HepG2 (cell line): ENCODE data around the gene ZBP1. TPM values are rescaled to one million over a fixed set of nuclear protein-coding genes. Genes with fewer than 3 reads are reported as not detected.
A peak's percentile ranks its signal among the peaks of the same experiment; 100 is the strongest.

Experiments
- CSRNP1 ChIP-seq: sonication (generic); formaldehyde crosslinking; IDR thresholded peaks from 2 replicates; pipeline ENCODE4 v1.8.1; 2023; ENCODE audit warnings: mild to moderate bottlenecking, missing genetic modification reagents
- EEA1 ChIP-seq: sonication (generic); formaldehyde crosslinking; IDR thresholded peaks from 2 replicates; pipeline ENCODE4 v1.5.1; 2020; ENCODE audit warnings: mild to moderate bottlenecking, missing genetic modification reagents, borderline replicate concordance
- GATAD1 ChIP-seq: IDR thresholded peaks from 2 replicates; pipeline ENCODE4 v1.6.1; 2016; ENCODE audit warnings: missing genetic modification reagents, missing compliant biosample characterization
- HDAC6 ChIP-seq: fragments of 200-600 bp; sonication (generic); IDR thresholded peaks from 2 replicates; pipeline ENCODE4 v1.7.0; 2017; ENCODE audit warnings: mild to moderate bottlenecking, antibody characterized with exemption, low read length, low read depth
- HMG20A ChIP-seq: IDR thresholded peaks from 2 replicates; pipeline ENCODE4 v1.6.1; 2016; ENCODE audit warnings: borderline replicate concordance
- MAFK ChIP-seq, 2 experiments: IDR thresholded peaks in 1 of 2; conservative IDR thresholded peaks in 1 of 2; 2 replicates each; pipeline ENCODE4 v1.6.1; 2011; ENCODE audit warnings: improper control_type of control experiment in 2 of 2, low read length in 2 of 2
- MTA1 ChIP-seq: sonication (generic); formaldehyde crosslinking; IDR thresholded peaks from 2 replicates; pipeline ENCODE4 v1.4.0; 2020; ENCODE audit warnings: missing genetic modification reagents, mild to moderate bottlenecking, borderline replicate concordance
- NFE2L2 ChIP-seq: fragments of 150-350 bp; IDR thresholded peaks from 2 replicates; pipeline ENCODE4 v1.6.1; 2014; ENCODE audit warnings: low read length
- REXO4 ChIP-seq: sonication (generic); formaldehyde crosslinking; IDR thresholded peaks from 2 replicates; pipeline ENCODE4 v1.8.0; 2022; ENCODE audit warnings: missing genetic modification reagents, mild to moderate bottlenecking, borderline replicate concordance
- SALL1 ChIP-seq: sonication (generic); formaldehyde crosslinking; IDR thresholded peaks from 2 replicates; pipeline ENCODE4 v1.8.0; 2022; ENCODE audit warnings: mild to moderate bottlenecking, missing genetic modification reagents
- TOE1 ChIP-seq: sonication (generic); formaldehyde crosslinking; IDR thresholded peaks from 2 replicates; pipeline ENCODE4 v1.4.0; 2020; ENCODE audit warnings: mild to moderate bottlenecking, missing genetic modification reagents
- ZNF260 ChIP-seq: sonication (generic); formaldehyde crosslinking; IDR thresholded peaks from 2 replicates; pipeline ENCODE4 v1.4.0; 2020; ENCODE audit warnings: missing genetic modification reagents, low read depth, mild to moderate bottlenecking, borderline replicate concordance
- ZNF280D ChIP-seq: sonication (generic); formaldehyde crosslinking; IDR thresholded peaks from 2 replicates; pipeline ENCODE4 v1.5.1; 2020; ENCODE audit warnings: mild to moderate bottlenecking, missing genetic modification reagents
- ZNF30 ChIP-seq: sonication (generic); formaldehyde crosslinking; IDR thresholded peaks from 2 replicates; pipeline ENCODE4 v1.5.0; 2020; ENCODE audit warnings: mild to moderate bottlenecking, missing genetic modification reagents
- ZNF619 ChIP-seq: sonication (generic); formaldehyde crosslinking; IDR thresholded peaks from 2 replicates; pipeline ENCODE4 v1.4.0; 2020; ENCODE audit warnings: mild to moderate bottlenecking, missing genetic modification reagents
- ZNF878 ChIP-seq: sonication (generic); formaldehyde crosslinking; IDR thresholded peaks from 2 replicates; pipeline ENCODE4 v1.8.1; 2023; ENCODE audit warnings: mild to moderate bottlenecking, missing genetic modification reagents, moderate library complexity
- ZSCAN29 ChIP-seq: sonication (generic); formaldehyde crosslinking; conservative IDR thresholded peaks from 2 replicates; pipeline ENCODE4 v1.4.0; 2020; ENCODE audit warnings: mild to moderate bottlenecking, missing genetic modification reagents
- polyA plus RNA-seq, 8 experiments: library from polyadenylated mRNA; depleted of rRNA in 3 of 8; stranded (reverse) in 7 of 8; unstranded in 1 of 8; fragments of >200 nt; fragmentation: Illumina TruSeq in 4 of 8; extraction: Trizol in 4 of 8; gene quantifications; 2 replicates each; pipeline versions ENCODE4 v1.2.1 to v1.2.3, GENCODE V29; 2011 to 2016; ENCODE audit warnings: low read depth in 4 of 8, missing spikeins in 1 of 8, mixed read lengths in 1 of 8; ENCODE audit not compliant: insufficient read depth in 1 of 8
- total RNA-seq, 5 experiments: library from RNA; depleted of rRNA; stranded (reverse); fragments of >200 nt; fragmentation: Illumina TruSeq; extraction: Trizol; gene quantifications; 2 replicates each; pipeline ENCODE4 v1.2.3, GENCODE V29; 2016; ENCODE audit warnings: low read depth in 1 of 5
- TF ChIP-seq, protein P1 (sequence below): sonication (generic); formaldehyde crosslinking; IDR thresholded peaks from 2 replicates; pipeline ENCODE4 v1.4.0; 2020; ENCODE audit warnings: missing genetic modification reagents
- TF ChIP-seq, protein P2 (sequence below): sonication (generic); formaldehyde crosslinking; IDR thresholded peaks from 2 replicates; pipeline ENCODE4 v1.4.0; 2020; ENCODE audit warnings: missing genetic modification reagents, borderline replicate concordance

Gene ZBP1
- total and polyA plus RNA-seq, 2 of the 13 experiments (the other 11 are each of a cell fraction or from before 2014, with no cell fraction given): not detected

DNA sequence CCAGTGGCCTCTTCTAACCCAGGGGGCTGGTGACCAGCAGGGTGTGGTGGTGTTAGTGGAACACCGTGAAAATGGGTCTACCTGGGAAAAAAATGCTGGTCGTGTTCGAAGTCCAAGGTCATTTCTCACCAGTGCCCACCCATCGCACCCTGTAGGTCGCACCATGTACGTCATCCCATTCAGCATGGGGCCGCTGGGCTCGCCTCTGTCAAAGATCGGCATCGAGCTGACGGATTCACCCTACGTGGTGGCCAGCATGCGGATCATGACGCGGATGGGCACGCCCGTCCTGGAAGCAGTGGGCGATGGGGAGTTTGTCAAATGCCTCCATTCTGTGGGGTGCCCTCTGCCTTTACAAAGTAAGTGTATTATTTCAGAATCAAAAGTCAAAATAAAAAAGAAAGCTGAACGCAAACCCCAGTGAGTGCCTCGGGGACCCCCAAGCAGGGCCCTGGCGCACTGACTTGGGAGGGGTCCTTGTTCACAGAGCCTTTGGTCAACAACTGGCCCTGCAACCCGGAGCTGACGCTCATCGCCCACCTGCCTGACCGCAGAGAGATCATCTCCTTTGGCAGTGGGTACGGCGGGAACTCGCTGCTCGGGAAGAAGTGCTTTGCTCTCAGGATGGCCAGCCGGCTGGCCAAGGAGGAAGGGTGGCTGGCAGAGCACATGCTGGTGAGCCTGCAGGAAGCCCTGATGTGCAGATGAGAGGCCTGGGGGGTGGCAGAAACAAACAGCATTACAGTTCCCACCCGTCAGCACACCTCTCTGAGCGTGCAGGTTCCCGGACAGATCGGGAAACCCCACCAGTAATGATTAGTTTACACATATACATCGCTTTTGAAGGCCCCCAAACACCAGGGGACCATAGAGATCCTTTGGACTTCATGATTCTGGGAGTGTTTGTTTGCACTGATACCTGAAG, 57.4 kb downstream of the ZBP1 start (continued):
- no peak; the same call in 1 of the 2 replicates for TF ChIP-seq SALL1
- TF ChIP-seq ZNF280D (CRISPR knock-in tag): 0 out of 2 replicates have a peak, but pooled peaks have one; percentile 21
- no peak for TF ChIP-seq TOE1 (CRISPR knock-in tag)
- TF ChIP-seq, protein P1, sequence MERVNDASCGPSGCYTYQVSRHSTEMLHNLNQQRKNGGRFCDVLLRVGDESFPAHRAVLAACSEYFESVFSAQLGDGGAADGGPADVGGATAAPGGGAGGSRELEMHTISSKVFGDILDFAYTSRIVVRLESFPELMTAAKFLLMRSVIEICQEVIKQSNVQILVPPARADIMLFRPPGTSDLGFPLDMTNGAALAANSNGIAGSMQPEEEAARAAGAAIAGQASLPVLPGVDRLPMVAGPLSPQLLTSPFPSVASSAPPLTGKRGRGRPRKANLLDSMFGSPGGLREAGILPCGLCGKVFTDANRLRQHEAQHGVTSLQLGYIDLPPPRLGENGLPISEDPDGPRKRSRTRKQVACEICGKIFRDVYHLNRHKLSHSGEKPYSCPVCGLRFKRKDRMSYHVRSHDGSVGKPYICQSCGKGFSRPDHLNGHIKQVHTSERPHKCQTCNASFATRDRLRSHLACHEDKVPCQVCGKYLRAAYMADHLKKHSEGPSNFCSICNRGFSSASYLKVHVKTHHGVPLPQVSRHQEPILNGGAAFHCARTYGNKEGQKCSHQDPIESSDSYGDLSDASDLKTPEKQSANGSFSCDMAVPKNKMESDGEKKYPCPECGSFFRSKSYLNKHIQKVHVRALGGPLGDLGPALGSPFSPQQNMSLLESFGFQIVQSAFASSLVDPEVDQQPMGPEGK (CRISPR knock-in tag): no peak
- TF ChIP-seq HDAC6: no peak
- no peak for TF ChIP-seq ZNF619
- TF ChIP-seq NFE2L2: no peak
- TF ChIP-seq, protein P2, sequence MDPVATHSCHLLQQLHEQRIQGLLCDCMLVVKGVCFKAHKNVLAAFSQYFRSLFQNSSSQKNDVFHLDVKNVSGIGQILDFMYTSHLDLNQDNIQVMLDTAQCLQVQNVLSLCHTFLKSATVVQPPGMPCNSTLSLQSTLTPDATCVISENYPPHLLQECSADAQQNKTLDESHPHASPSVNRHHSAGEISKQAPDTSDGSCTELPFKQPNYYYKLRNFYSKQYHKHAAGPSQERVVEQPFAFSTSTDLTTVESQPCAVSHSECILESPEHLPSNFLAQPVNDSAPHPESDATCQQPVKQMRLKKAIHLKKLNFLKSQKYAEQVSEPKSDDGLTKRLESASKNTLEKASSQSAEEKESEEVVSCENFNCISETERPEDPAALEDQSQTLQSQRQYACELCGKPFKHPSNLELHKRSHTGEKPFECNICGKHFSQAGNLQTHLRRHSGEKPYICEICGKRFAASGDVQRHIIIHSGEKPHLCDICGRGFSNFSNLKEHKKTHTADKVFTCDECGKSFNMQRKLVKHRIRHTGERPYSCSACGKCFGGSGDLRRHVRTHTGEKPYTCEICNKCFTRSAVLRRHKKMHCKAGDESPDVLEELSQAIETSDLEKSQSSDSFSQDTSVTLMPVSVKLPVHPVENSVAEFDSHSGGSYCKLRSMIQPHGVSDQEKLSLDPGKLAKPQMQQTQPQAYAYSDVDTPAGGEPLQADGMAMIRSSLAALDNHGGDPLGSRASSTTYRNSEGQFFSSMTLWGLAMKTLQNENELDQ: no peak
- TF ChIP-seq GATAD1 (CRISPR knock-in tag): no peak
- no peak for TF ChIP-seq ZSCAN29 (CRISPR knock-in tag)
- peak; percentile 24; the same call in 1 of the 2 replicates for TF ChIP-seq MTA1 (CRISPR knock-in tag)
- TF ChIP-seq REXO4: peak; percentile 36; the same call in 1 of the 2 replicates
- no peak for TF ChIP-seq ZNF30 (CRISPR knock-in tag)
- no peak for TF ChIP-seq ZNF260 (CRISPR knock-in tag)
- no peak for TF ChIP-seq MAFK (conservative IDR thresholded peaks at IDR 0.05 in 1 of 2, IDR thresholded peaks at IDR 0.05 in 1 of 2; ENCODE audit: low read length in 2 of 2)
- TF ChIP-seq HMG20A (CRISPR knock-in tag): no peak
- no peak for TF ChIP-seq EEA1 (CRISPR knock-in tag)
- TF ChIP-seq CSRNP1 (CRISPR knock-in tag): no peak
- TF ChIP-seq ZNF878 (CRISPR knock-in tag): no peak
